Transverse colon (tissue), 4 donors: Measurements from ENCODE around the gene TUT4. TPM values are rescaled to one million over a fixed set of nuclear protein-coding genes. Genes with fewer than 3 reads are reported as not detected.

Source experiments
- DNase-seq: peaks from one replicate; pipeline ENCODE4 v3.0.0-alpha.2; 2019
- H3K27ac ChIP-seq, 4 donors: fragments of 200-600 bp; sonication (generic); 2 replicates each; pipeline ENCODE4 v1.5.1; 2016 to 2018; ENCODE audit warnings: inconsistent platforms in 4 of 4
- H3K27me3 ChIP-seq: fragments of 200-600 bp; sonication (generic); 2 replicates; pipeline ENCODE4 v1.5.1; 2017; ENCODE audit warnings: inconsistent platforms
- H3K36me3 ChIP-seq, 4 donors: fragments of 200-600 bp; sonication (generic); 2 replicates each; pipeline ENCODE4 v1.5.1; 2017 to 2019; ENCODE audit warnings: inconsistent platforms in 4 of 4
- H3K4me1 ChIP-seq, 4 donors: fragments of 200-600 bp; sonication (generic); 2 replicates each; pipeline ENCODE4 v1.5.1; 2017 to 2020; ENCODE audit warnings: inconsistent platforms in 4 of 4
- H3K4me3 ChIP-seq, 4 donors: fragments of 200-600 bp; sonication (generic); 1 replicate in 1 of 4; 2 replicates in 3 of 4; pipeline versions ENCODE4 v1.5.1 to v1.6.1; 2017 to 2019; ENCODE audit warnings: inconsistent platforms in 4 of 4
- H3K9me3 ChIP-seq, 2 donors: fragments of 200-600 bp; sonication (generic); 2 replicates each; pipeline ENCODE4 v1.5.1; 2017 to 2019; ENCODE audit warnings: inconsistent platforms in 2 of 2
- CTCF ChIP-seq, 5 experiments: fragments of 200-600 bp in 3 of 5; fragments of 450-650 bp in 2 of 5; sonication (generic) in 3 of 5; IDR thresholded peaks; 1 replicate in 2 of 5; 2 replicates in 3 of 5; pipeline ENCODE4 v1.5.1; 2016 to 2017; ENCODE audit warnings: antibody characterized with exemption in 5 of 5, inconsistent platforms in 3 of 5, mild to moderate bottlenecking in 2 of 5, moderate library complexity in 1 of 5
- EP300 ChIP-seq: sonication (generic); formaldehyde crosslinking; IDR thresholded peaks from one replicate; pipeline ENCODE4 v1.6.1; 2017; ENCODE audit warnings: antibody characterized with exemption, low read depth
- POLR2A ChIP-seq: fragments of 450-650 bp; IDR thresholded peaks from one replicate; pipeline ENCODE4 v1.6.1; 2016; ENCODE audit warnings: antibody characterized with exemption, mild to moderate bottlenecking, moderate library complexity
- POLR2AphosphoS5 ChIP-seq, 3 donors: sonication (generic); formaldehyde crosslinking; IDR thresholded peaks; one replicate each; pipeline ENCODE4 v1.6.1; 2016; ENCODE audit warnings: antibody characterized with exemption in 3 of 3
- WGBS, 2 donors: methylation state at CpG; one replicate each; pipeline ENCODE4 v1.1.5; 2018; ENCODE audit warnings: low coverage in 1 of 2; 5-methylcytosine and 5-hydroxymethylcytosine counted together
- in situ Hi-C, 4 donors: fragments of 200-750 bp; cut with MboI; loops; one replicate each; pipeline versions ENCODE4 v1.15.0 to v1.15.1; 2017; ENCODE audit warnings: low sequenced_read_pairs in 3 of 4, low pct_ligation_motif_present in 1 of 4, low pct_unique_long_range_greater_than_20kb in 1 of 4
- intact Hi-C: fragments of 100-400 bp; cut with DNase I; formaldehyde crosslinking; loops from one replicate; pipeline ENCODE4 v1.15.1; 2023; ENCODE audit warnings: low total_unique reads
- total RNA-seq, 4 donors: library from RNA; depleted of rRNA; stranded (reverse); fragments of >200 nt; gene quantifications; one replicate each; pipeline ENCODE4 v1.1.0, GENCODE V29; 2016

Gene TUT4
- total RNA-seq, 4 donors from 2014 or later, result 12.3 to 55.3 (median 27.4) TPM

GRCh38 chr1:52473039-52473438 lies 79.9 kb downstream of the TUT4 start:
- intact Hi-C loops, result no loop called here
- Histone ChIP-seq H3K9me3 (no peaks in the 10 kb centered on the region), H3K4me3 (no peak overlapping the region)

GRCh38 chr1:52472384-52472783 lies 80.5 kb downstream of the TUT4 start:
- no peak for TF ChIP-seq POLR2A
- no peak for TF ChIP-seq CTCF (IDR thresholded peaks at IDR 0.05)
- no peak for TF ChIP-seq EP300
- TF ChIP-seq POLR2AphosphoS5 (IDR thresholded peaks at IDR 0.05), result no peak

More at GRCh38 chr1:52473039-52473438, 79.9 kb downstream of the TUT4 start:
- Histone ChIP-seq H3K36me3 (peaks cover 0 to 6% (median 2%) of the 10 kb centered on the region in 4 donors), H3K4me1 (no peaks in the 10 kb centered on the region), H3K27ac (no peak overlapping the region), H3K27me3 (no peaks in the 10 kb centered on the region)
- in situ Hi-C loops, result no loop called here
- no peak for DNase-seq
- TF ChIP-seq EP300, result no peak
- TF ChIP-seq POLR2AphosphoS5 (IDR thresholded peaks at IDR 0.05), result no peak

GRCh38 chr1:52469108-52469507 lies 83.8 kb downstream of the TUT4 start:
- Histone ChIP-seq H3K36me3 (peaks cover 0 to 4% (median 0%) of the 10 kb centered on the region in 4 donors), H3K27me3 (no peaks in the 10 kb centered on the region), H3K4me1 (no peaks in the 10 kb centered on the region), H3K9me3 (no peaks in the 10 kb centered on the region), H3K27ac (no peak overlapping the region), H3K4me3 (no peak overlapping the region)
- intact Hi-C loops (no loop called here), in situ Hi-C loops (no loop called here)
- 98 to 100% methylated on average over 2 of the region's 2 CpGs for WGBS, 2 donors
- TF ChIP-seq POLR2A (no peak), CTCF (IDR thresholded peaks at IDR 0.05) (no peak), POLR2AphosphoS5 (IDR thresholded peaks at IDR 0.05) (no peak), EP300 (no peak)
- no peak for DNase-seq

More at GRCh38 chr1:52472384-52472783, 80.5 kb downstream of the TUT4 start:
- H3K9me3 ChIP-seq, result no peaks in the 10 kb centered on the region
- no peak for DNase-seq
- peaks cover 0 to 4% (median 1%) of the 10 kb centered on the region in 4 donors for H3K36me3 ChIP-seq
- intact Hi-C loops (no loop called here), in situ Hi-C loops (no loop called here)
- no peak overlapping the region for H3K27ac ChIP-seq
- no peak overlapping the region for H3K4me3 ChIP-seq
- WGBS, 2 donors, result 92 to 93% methylated on average over 1 of the region's 1 CpG
- H3K4me1 ChIP-seq, result no peaks in the 10 kb centered on the region
- H3K27me3 ChIP-seq, result no peaks in the 10 kb centered on the region

- no peak for DNase-seq
- intact Hi-C loops, result no loop called here
- Histone ChIP-seq H3K4me3 (no peak overlapping the region), H3K27me3 (no peaks in the 10 kb centered on the region), H3K4me1 (no peaks in the 10 kb centered on the region), H3K9me3 (no peaks in the 10 kb centered on the region), H3K27ac (no peak overlapping the region), H3K36me3 (no peaks in the 10 kb centered on the region)
- WGBS, 2 donors, result 89 to 96% methylated on average over 3 to 5 of the region's 5 CpGs
- in situ Hi-C loops, result no loop called here
- TF ChIP-seq CTCF (IDR thresholded peaks at IDR 0.05) (no peak), POLR2AphosphoS5 (IDR thresholded peaks at IDR 0.05) (no peak), POLR2A (no peak), EP300 (no peak)
Observed at GRCh38 chr1:52463891-52464290, 89.0 kb downstream of the TUT4 start.

GRCh38 chr1:52461821-52462220 lies 91.1 kb downstream of the TUT4 start:
- intact Hi-C loops (no loop called here), in situ Hi-C loops (no loop called here)
- Histone ChIP-seq H3K4me1 (no peaks in the 10 kb centered on the region), H3K36me3 (no peaks in the 10 kb centered on the region), H3K4me3 (no peak overlapping the region), H3K9me3 (no peaks in the 10 kb centered on the region), H3K27me3 (no peaks in the 10 kb centered on the region), H3K27ac (no peak overlapping the region)
- no peak for TF ChIP-seq CTCF (IDR thresholded peaks at IDR 0.05)
- no peak for TF ChIP-seq POLR2AphosphoS5 (IDR thresholded peaks at IDR 0.05)
- TF ChIP-seq POLR2A, result no peak
- TF ChIP-seq EP300, result no peak
- DNase-seq, result no peak
- WGBS, 2 donors, result 88% methylated on average over 1 of the region's 1 CpG; no CpG with 5 or more reads in 1 of the 2 donors
